ENCODE data around the gene TMEM270. TPM values are rescaled to one million over a fixed set of nuclear protein-coding genes. Genes with fewer than 3 reads are reported as not detected.
A peak's percentile ranks its signal among the peaks of the same experiment; 100 is the strongest.

Gene TMEM270
- total and polyA plus RNA-seq, 2 of the 8 experiments (the other 6 are each of a cell fraction or from before 2014, with no cell fraction given): 0.26 TPM; not detected in 1

- Histone ChIP-seq H2BK20ac (ENCODE audit: low read length) (no peak overlapping the region), H4K8ac (ENCODE audit: extremely low read depth, insufficient read depth, low read length) (peak overlapping the region; percentile 65; the same call in 1 of the 2 replicates), H3K79me2 (ENCODE audit: control insufficient read depth in 1 of 2, insufficient read depth in 2 of 2, low read length in 2 of 2) (no peaks in the 10 kb centered on the region), H3K79me1 (ENCODE audit: low read depth, low read length) (no peaks in the 10 kb centered on the region), H3K27me3 (replicated peaks in 1 of 4; ENCODE audit: control insufficient read depth in 3 of 4, extremely low read depth in 1 of 4, insufficient read depth in 3 of 4, low read length in 3 of 4) (peaks cover 0 to 5% (median 0%) of the 10 kb centered on the region in 4 experiments; a peak in 1 of 7 replicates), H3K14ac (ENCODE audit: insufficient read length) (no peak overlapping the region), H3K4me2 (ENCODE audit: insufficient read depth in 1 of 2, low read depth in 2 of 2, low read length in 2 of 2) (no peak overlapping the region), H4K20me1 (replicated peaks in 1 of 2; ENCODE audit: control insufficient read depth in 1 of 2, insufficient read depth in 2 of 2, low read length in 2 of 2) (no peaks in the 10 kb centered on the region), H2BK120ac (replicated peaks; ENCODE audit: low read depth, low read length) (no peak overlapping the region), H3K4ac (replicated peaks; ENCODE audit: insufficient read length, low read depth, low read length) (no peak overlapping the region), H2AFZ (ENCODE audit: low read length) (no peak overlapping the region), H3K9me3 (ENCODE audit: insufficient read depth in 2 of 2, low read depth in 1 of 2, low read length in 1 of 2) (no peaks in the 10 kb centered on the region), H3K23ac (ENCODE audit: insufficient read length) (no peak overlapping the region), H2BK12ac (ENCODE audit: low read depth, low read length) (peak overlapping the region; percentile 68; the same call in 1 of the 2 replicates), H3K36me3 (ENCODE audit: control insufficient read depth in 2 of 4, insufficient read depth in 4 of 4, low read length in 3 of 4) (no peaks in the 10 kb centered on the region), H4K5ac (ENCODE audit: insufficient read length, low read depth, low read length) (no peak overlapping the region), H3K4me1 (replicated peaks in 1 of 4; ENCODE audit: control insufficient read depth in 3 of 4, insufficient read depth in 4 of 4, low read length in 3 of 4) (peaks cover 3 to 5% (median 4%) of the 10 kb centered on the region in 4 experiments), H4K91ac (replicated peaks; ENCODE audit: insufficient read length, low read length) (no peak overlapping the region), H3K9ac (replicated peaks in 1 of 4; ENCODE audit: extremely low read depth in 1 of 4, low read depth in 3 of 4, low read length in 3 of 4) (no peak overlapping the region; a peak in 2 of 7 replicates), H3K23me2 (ENCODE audit: low read depth, low read length) (no peaks in the 10 kb centered on the region), H3K4me3 (ENCODE audit: extremely low read depth in 1 of 4, insufficient read depth in 2 of 4, low read depth in 3 of 4, low read length in 4 of 4) (no peak overlapping the region), H3K27ac (ENCODE audit: low read depth, low read length) (no peak overlapping the region), H2BK5ac (ENCODE audit: low read depth, low read length) (0 out of 2 replicates have a peak overlapping the region, but pooled peaks have one; percentile 24), H3K18ac (ENCODE audit: extremely low read depth, low read length) (no peak overlapping the region), H2BK15ac (ENCODE audit: low read length) (peak overlapping the region; percentile 61; the same call in 1 of the 2 replicates), H2AK5ac (ENCODE audit: low read depth, low read length) (no peak overlapping the region), H3K56ac (replicated peaks; ENCODE audit: insufficient read length, low read depth, low read length) (no peak overlapping the region)
- TF ChIP-seq BACH1 (IDR thresholded peaks at IDR 0.05; ENCODE audit: low read length) (no peak), CHD1 (IDR thresholded peaks at IDR 0.05; ENCODE audit: low read depth, low read length) (no peak), MAFK (IDR thresholded peaks at IDR 0.05; ENCODE audit: low read depth, low read length) (no peak), BRCA1 (IDR thresholded peaks at IDR 0.05; ENCODE audit: low read depth, low read length) (no peak), BCL11A (IDR thresholded peaks at IDR 0.05; ENCODE audit: low read depth in 2 of 2, low read length in 2 of 2) (no peak), EP300 (IDR thresholded peaks at IDR 0.05; ENCODE audit: borderline replicate concordance in 1 of 2, low read depth in 2 of 2, low read length in 2 of 2) (no peak), TAF7 (optimal IDR thresholded peaks at IDR 0.05; ENCODE audit: borderline replicate concordance, low read depth, low read length) (no peak), GABPA (IDR thresholded peaks at IDR 0.05; ENCODE audit: borderline replicate concordance, insufficient read depth, low read length) (no peak), KDM5A (IDR thresholded peaks at IDR 0.05; ENCODE audit: low read length) (no peak)
- CTCF ChIA-PET (ENCODE audit: partially characterized antibody): interaction anchor here (0.6 to 3.4 kb wide), 15 partner anchors 11 to 380 kb away, joined by 3 to 19 read pairs (median 4); partner anchors contain the start of gene ABHD11
- DNase-seq (ENCODE audit: low read depth in 1 of 2, low spot score in 2 of 2) (no peak), FAIRE-seq (no peak)
- POLR2A ChIA-PET (ENCODE audit: partially characterized antibody): interaction anchor here (1.1 to 3.4 kb wide), 4 partner anchors 7 to 18 kb away, joined by 3 to 20 read pairs (median 4); no protein-coding TSS in a partner anchor
- 90% methylated on average over 14 of the region's 15 CpGs; no CpG with 5 or more reads in 1 of the 2 experiments for WGBS, 2 experiments (ENCODE audit: extremely low coverage in 1 of 2, insufficient coverage in 1 of 2, insufficient read length in 1 of 2, insufficient replicate concordance in 2 of 2, low coverage in 1 of 2, low lambda C conversion rate in 2 of 2, missing lambda C conversion rate in 1 of 2)
Measured at GRCh38 chr7:73822319-73823173, 38.4 kb upstream of the TMEM270 start.
